H1 (cell line): ENCODE data around the gene NDRG2. TPM values are rescaled to one million over a fixed set of nuclear protein-coding genes. Genes with fewer than 3 reads are reported as not detected.

Source experiments
- CTCF ChIA-PET: fragments of 300-600 bp; sonication (Branson Sonifier 250); formaldehyde crosslinking; loops from one replicate; lab custom pipeline; 2021; ENCODE audit not compliant: partially characterized antibody; lab: Charles Lee
- POLR2A ChIA-PET: fragments of 300-600 bp; sonication (Branson Sonifier 250); formaldehyde crosslinking; loops from one replicate; lab custom pipeline; 2021; ENCODE audit warnings: inconsistent platforms; ENCODE audit not compliant: partially characterized antibody; lab: Charles Lee
- DNase-seq, 2 experiments: peaks; one replicate each; pipeline versions ENCODE4 v3.0.0 to v3.0.0-alpha.2; 2010 to 2022; ENCODE audit warnings: low spot score in 2 of 2, low read depth in 1 of 2, mixed read lengths in 1 of 2
- FAIRE-seq: peaks from 2 replicates; lab custom pipeline; 2011; peaks lifted over from hg19 to GRCh38; lab: Jason Lieb, UNC
- H2AFZ ChIP-seq: 2 replicates; pipeline ENCODE4 v1.8.1; 2012; ENCODE audit warnings: low read length, inconsistent platforms
- H2AK5ac ChIP-seq: 2 replicates; pipeline ENCODE4 v1.6.1; 2013; ENCODE audit warnings: low read depth, low read length
- H2BK120ac ChIP-seq: replicated peaks from 2 replicates; pipeline ENCODE3; 2013; ENCODE audit warnings: low read depth, low read length, inconsistent platforms
- H2BK12ac ChIP-seq: 2 replicates; pipeline ENCODE4 v1.6.1; 2013; ENCODE audit warnings: low read depth, low read length
- H2BK15ac ChIP-seq: 2 replicates; pipeline ENCODE4 v1.6.1; 2013; ENCODE audit warnings: low read length
- H2BK20ac ChIP-seq: 2 replicates; pipeline ENCODE4 v1.6.1; 2013; ENCODE audit warnings: low read length
- H2BK5ac ChIP-seq: 2 replicates; pipeline ENCODE4 v1.6.1; 2013; ENCODE audit warnings: low read depth, low read length
- H3K14ac ChIP-seq: 2 replicates; pipeline ENCODE4 v1.6.1; 2013; ENCODE audit warnings: inconsistent platforms; ENCODE audit not compliant: insufficient read length
- H3K18ac ChIP-seq: 2 replicates; pipeline ENCODE4 v1.6.1; 2013; ENCODE audit warnings: low read length; ENCODE audit errors: extremely low read depth
- H3K23ac ChIP-seq: 2 replicates; pipeline ENCODE4 v1.6.1; 2013; ENCODE audit warnings: inconsistent platforms; ENCODE audit not compliant: insufficient read length
- H3K23me2 ChIP-seq: 2 replicates; pipeline ENCODE4 v1.6.1; 2013; ENCODE audit warnings: low read depth, low read length
- H3K27ac ChIP-seq: 2 replicates; pipeline ENCODE4 v1.6.1; 2011; ENCODE audit warnings: low read depth, low read length, inconsistent platforms
- H3K27me3 ChIP-seq, 4 experiments: replicated peaks in 1 of 4; 1 replicate in 1 of 4; 2 replicates in 3 of 4; pipeline versions ENCODE4 v1.6.1 to v1.8.1; 2011 to 2013; ENCODE audit warnings: low read length in 3 of 4, mild to moderate bottlenecking in 3 of 4, inconsistent platforms in 2 of 4, mixed read lengths in 2 of 4, moderate library complexity in 1 of 4; ENCODE audit not compliant: control insufficient read depth in 3 of 4, insufficient read depth in 3 of 4; ENCODE audit errors: extremely low read depth in 1 of 4
- H3K36me3 ChIP-seq, 4 experiments: 2 replicates each; pipeline versions ENCODE4 v1.6.1 to v1.8.1; 2011 to 2013; ENCODE audit warnings: mild to moderate bottlenecking in 4 of 4, low read length in 3 of 4, moderate library complexity in 2 of 4, control low read depth in 1 of 4, inconsistent platforms in 1 of 4; ENCODE audit not compliant: insufficient read depth in 4 of 4, control insufficient read depth in 2 of 4
- H3K4ac ChIP-seq: replicated peaks from 2 replicates; pipeline ENCODE3; 2013; ENCODE audit warnings: low read length, low read depth, mixed read lengths, inconsistent platforms; ENCODE audit not compliant: insufficient read length
- H3K4me1 ChIP-seq, 4 experiments: replicated peaks in 1 of 4; 1 replicate in 1 of 4; 2 replicates in 3 of 4; pipeline versions ENCODE4 v1.6.1 to v1.8.1; 2011 to 2013; ENCODE audit warnings: low read length in 3 of 4, inconsistent platforms in 2 of 4, mixed read lengths in 1 of 4; ENCODE audit not compliant: insufficient read depth in 4 of 4, control insufficient read depth in 3 of 4
- H3K4me2 ChIP-seq, 2 experiments: 2 replicates each; pipeline versions ENCODE4 v1.6.1 to v1.8.1; 2011 to 2013; ENCODE audit warnings: low read depth in 2 of 2, low read length in 2 of 2, control low read depth in 1 of 2, inconsistent platforms in 1 of 2, mild to moderate bottlenecking in 1 of 2; ENCODE audit not compliant: insufficient read depth in 1 of 2
- H3K4me3 ChIP-seq, 4 experiments: fragments of 200-600, 300-600 bp in 1 of 4; sonication (generic), shearing (Covaris generic), sonication (Bioruptor Twin) in 1 of 4; 2 replicates each; pipeline versions ENCODE4 v1.5.1 to v1.8.1; 2011 to 2016; ENCODE audit warnings: low read length in 4 of 4, low read depth in 3 of 4, control low read depth in 2 of 4, inconsistent platforms in 2 of 4, mild to moderate bottlenecking in 2 of 4, mixed read lengths in 1 of 4, moderate library complexity in 1 of 4; ENCODE audit not compliant: insufficient read depth in 2 of 4; ENCODE audit errors: extremely low read depth in 1 of 4
- H3K56ac ChIP-seq: replicated peaks from 2 replicates; pipeline ENCODE3; 2013; ENCODE audit warnings: low read depth, mild to moderate bottlenecking, mixed read lengths, low read length, inconsistent platforms; ENCODE audit not compliant: insufficient read length
- H3K79me1 ChIP-seq: 2 replicates; pipeline ENCODE4 v1.6.1; 2013; ENCODE audit warnings: low read depth, low read length, control low read depth
- H3K79me2 ChIP-seq, 2 experiments: 2 replicates each; pipeline versions ENCODE4 v1.6.1 to v1.8.1; 2012 to 2013; ENCODE audit warnings: low read length in 2 of 2, mild to moderate bottlenecking in 2 of 2, inconsistent platforms in 1 of 2; ENCODE audit not compliant: insufficient read depth in 2 of 2, control insufficient read depth in 1 of 2
- H3K9ac ChIP-seq, 4 experiments: replicated peaks in 1 of 4; 1 replicate in 1 of 4; 2 replicates in 3 of 4; pipeline versions ENCODE4 v1.6.1 to v1.8.1; 2011 to 2013; ENCODE audit warnings: low read depth in 3 of 4, low read length in 3 of 4, control low read depth in 2 of 4, mild to moderate bottlenecking in 2 of 4, moderate library complexity in 2 of 4, inconsistent platforms in 1 of 4; ENCODE audit errors: extremely low read depth in 1 of 4
- H3K9me3 ChIP-seq, 2 experiments: 2 replicates each; pipeline versions ENCODE4 v1.6.1 to v1.8.1; 2012 to 2013; ENCODE audit warnings: mild to moderate bottlenecking in 2 of 2, moderate library complexity in 2 of 2, control low read depth in 1 of 2, inconsistent platforms in 1 of 2, low read depth in 1 of 2, low read length in 1 of 2, mixed read lengths in 1 of 2; ENCODE audit not compliant: insufficient read depth in 2 of 2
- H4K20me1 ChIP-seq, 2 experiments: replicated peaks in 1 of 2; 2 replicates each; pipeline versions ENCODE3 to v1.8.1; 2011 to 2013; ENCODE audit warnings: inconsistent platforms in 2 of 2, low read length in 2 of 2, mild to moderate bottlenecking in 1 of 2; ENCODE audit not compliant: insufficient read depth in 2 of 2, control insufficient read depth in 1 of 2
- H4K5ac ChIP-seq: 2 replicates; pipeline ENCODE4 v1.6.1; 2013; ENCODE audit warnings: low read length, low read depth, mixed read lengths, inconsistent platforms; ENCODE audit not compliant: insufficient read length
- H4K8ac ChIP-seq: 2 replicates; pipeline ENCODE4 v1.8.0; 2013; ENCODE audit warnings: mild to moderate bottlenecking, moderate library complexity, low read length, inconsistent platforms; ENCODE audit not compliant: insufficient read depth; ENCODE audit errors: extremely low read depth
- H4K91ac ChIP-seq: replicated peaks from 2 replicates; pipeline ENCODE3; 2013; ENCODE audit warnings: low read length, mixed read lengths, inconsistent platforms; ENCODE audit not compliant: insufficient read length
- RAD21 ChIP-seq, 2 experiments: IDR thresholded peaks in 1 of 2; conservative IDR thresholded peaks in 1 of 2; 2 replicates each; pipeline ENCODE4 v1.6.1; 2011; ENCODE audit warnings: low read depth in 2 of 2, low read length in 2 of 2, improper control_type of control experiment in 1 of 2, inconsistent platforms in 1 of 2, mild to moderate bottlenecking in 1 of 2, moderate library complexity in 1 of 2
- RFX5 ChIP-seq: IDR thresholded peaks from 2 replicates; pipeline ENCODE4 v1.6.1; 2011; ENCODE audit warnings: low read depth, low read length, improper control_type of control experiment, borderline replicate concordance
- RNF2 ChIP-seq: fragments of 200-900, 300-1000 bp; sonication (generic); IDR thresholded peaks from 2 replicates; pipeline ENCODE4 v1.7.1; 2016; ENCODE audit warnings: borderline replicate concordance, low read depth, mild to moderate bottlenecking, antibody characterized with exemption, low read length; ENCODE audit not compliant: poor library complexity, severe bottlenecking; ENCODE audit errors: missing control alignments
- WGBS, 2 experiments: shearing (Covaris generic) in 1 of 2; methylation state at CpG; one replicate each; pipeline versions ENCODE4 v1.1.6 to v1.1.7; 2013 to 2015; ENCODE audit warnings: low lambda C conversion rate in 2 of 2, mixed read lengths in 2 of 2, inconsistent platforms in 1 of 2, low coverage in 1 of 2, missing lambda C conversion rate in 1 of 2; ENCODE audit not compliant: insufficient replicate concordance in 2 of 2, insufficient coverage in 1 of 2, insufficient read length in 1 of 2; ENCODE audit errors: extremely low coverage in 1 of 2, missing lambda C conversion rate in 1 of 2; 5-methylcytosine and 5-hydroxymethylcytosine counted together
- polyA plus RNA-seq, 7 experiments: library from polyadenylated mRNA; depleted of rRNA in 3 of 7; stranded (reverse) in 5 of 7; unstranded in 2 of 7; fragments of >200 nt in 5 of 7; fragments of 200-250 nt in 2 of 7; gene quantifications; 1 replicate in 5 of 7; 2 replicates in 1 of 7; 4 replicates in 1 of 7; pipeline versions ENCODE4 v1.2.1 to v1.2.3, GENCODE V29; 2011 to 2013; ENCODE audit warnings: missing spikeins in 2 of 7, mixed read lengths in 2 of 7
- total RNA-seq: library from RNA; stranded (reverse); fragmentation: NEBNext Ultra II Directional; extraction: Animal tissue kit (Norgen Biotek cat#: 25700); gene quantifications from 2 replicates; pipeline ENCODE4 v1.2.1, GENCODE V29; 2021
- TF ChIP-seq, protein P1 (sequence below), 3 experiments: IDR thresholded peaks; 1 replicate in 2 of 3; 2 replicates in 1 of 3; pipeline versions ENCODE4 v1.5.1 to v1.6.1; 2011; ENCODE audit warnings: low read length in 3 of 3, mild to moderate bottlenecking in 3 of 3, inconsistent platforms in 2 of 3, low read depth in 1 of 3, moderate library complexity in 1 of 3; ENCODE audit not compliant: insufficient read depth in 1 of 3; ENCODE audit errors: control extremely low read depth in 1 of 3

Gene NDRG2
- total and polyA plus RNA-seq, 2 of the 8 experiments (the other 6 are each of a cell fraction or from before 2014, with no cell fraction given) = 29.9 to 48.6 TPM

DNA sequence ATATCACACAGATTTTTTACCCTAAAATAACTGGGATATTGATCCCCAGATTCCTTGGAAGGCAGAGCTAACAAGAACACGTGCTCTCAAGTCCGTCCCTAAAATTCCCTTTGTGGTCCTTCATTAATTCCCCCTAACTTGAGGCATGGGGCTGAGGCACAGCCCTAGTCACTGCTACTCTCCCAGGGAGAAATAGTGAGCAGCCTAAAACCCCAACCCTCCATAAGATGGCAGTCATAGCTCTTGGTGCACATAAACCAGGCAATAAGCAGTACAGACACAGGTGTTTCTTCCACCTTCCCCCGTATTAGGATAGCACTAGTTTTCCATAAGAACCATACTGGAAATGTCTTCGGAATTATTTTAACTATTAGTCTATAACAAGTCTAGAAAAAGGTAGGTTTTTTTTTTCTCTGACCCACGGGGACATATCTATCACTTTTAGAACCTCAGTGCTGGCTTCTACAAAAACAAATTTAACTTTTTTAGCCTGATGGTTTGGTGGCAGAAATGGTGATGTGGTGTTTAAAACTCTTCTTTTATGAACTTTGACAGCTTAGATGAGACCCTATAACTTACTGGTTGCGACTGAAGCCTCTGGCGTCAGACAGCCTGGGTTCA, 42.1 kb upstream of the NDRG2 start:
- Histone ChIP-seq H3K4me1 (peaks cover 0 to 8% (median 3%) of the 10 kb centered on the region in 4 experiments; a peak in 6 of 7 replicates), H2BK15ac (no peak overlapping the region), H4K8ac (no peak overlapping the region), H2BK20ac (no peak overlapping the region), H3K79me1 (no peaks in the 10 kb centered on the region), H3K4me3 (no peak overlapping the region), H3K4me2 (no peak overlapping the region), H3K23me2 (peaks cover 23% of the 10 kb centered on the region; the same call in 1 of the 2 replicates), H4K5ac (no peak overlapping the region), H3K27ac (no peak overlapping the region), H3K14ac (no peak overlapping the region), H2BK12ac (no peak overlapping the region), H3K36me3 (no peaks in the 10 kb centered on the region), H3K27me3 (peaks cover 0 to 4% (median 0%) of the 10 kb centered on the region in 4 experiments; a peak in 3 of 7 replicates), H3K56ac (no peak overlapping the region), H3K18ac (no peak overlapping the region), H3K23ac (no peak overlapping the region), H2BK5ac (no peak overlapping the region), H2AFZ (no peak overlapping the region), H3K9ac (no peak overlapping the region), H2AK5ac (no peak overlapping the region), H3K9me3 (no peaks in the 10 kb centered on the region), H3K4ac (no peak overlapping the region), H3K79me2 (peaks cover 0 to 2% of the 10 kb centered on the region in 2 experiments; a peak in 1 of 4 replicates), H4K91ac (no peak overlapping the region), H2BK120ac (no peak overlapping the region), H4K20me1 (no peaks in the 10 kb centered on the region)
- 73% methylated on average over 7 of the region's 7 CpGs; no CpG with 5 or more reads in 1 of the 2 experiments for WGBS, 2 experiments
- no peak for FAIRE-seq
- no peak for DNase-seq
- ChIA-PET CTCF (interaction anchor here (0.6 to 5.3 kb wide), 13 partner anchors 9 to 68 kb away, joined by 3 to 102 read pairs (median 4); partner anchors contain the start of genes RNASE7, RNASE8, SLC39A2 and TMEM253), POLR2A (interaction anchor here (0.5 to 1.2 kb wide), 3 partner anchors 12 to 86 kb away, joined by 3 to 5 read pairs (median 3); no protein-coding TSS in a partner anchor)
- TF ChIP-seq RNF2 (no peak), RAD21 (IDR thresholded peaks at IDR 0.05 in 1 of 2, conservative IDR thresholded peaks at IDR 0.05 in 1 of 2; ENCODE audit: low read depth in 2 of 2, low read length in 2 of 2) (peak; percentile 49 to 63), RFX5 (no peak)
- TF ChIP-seq, protein P1, sequence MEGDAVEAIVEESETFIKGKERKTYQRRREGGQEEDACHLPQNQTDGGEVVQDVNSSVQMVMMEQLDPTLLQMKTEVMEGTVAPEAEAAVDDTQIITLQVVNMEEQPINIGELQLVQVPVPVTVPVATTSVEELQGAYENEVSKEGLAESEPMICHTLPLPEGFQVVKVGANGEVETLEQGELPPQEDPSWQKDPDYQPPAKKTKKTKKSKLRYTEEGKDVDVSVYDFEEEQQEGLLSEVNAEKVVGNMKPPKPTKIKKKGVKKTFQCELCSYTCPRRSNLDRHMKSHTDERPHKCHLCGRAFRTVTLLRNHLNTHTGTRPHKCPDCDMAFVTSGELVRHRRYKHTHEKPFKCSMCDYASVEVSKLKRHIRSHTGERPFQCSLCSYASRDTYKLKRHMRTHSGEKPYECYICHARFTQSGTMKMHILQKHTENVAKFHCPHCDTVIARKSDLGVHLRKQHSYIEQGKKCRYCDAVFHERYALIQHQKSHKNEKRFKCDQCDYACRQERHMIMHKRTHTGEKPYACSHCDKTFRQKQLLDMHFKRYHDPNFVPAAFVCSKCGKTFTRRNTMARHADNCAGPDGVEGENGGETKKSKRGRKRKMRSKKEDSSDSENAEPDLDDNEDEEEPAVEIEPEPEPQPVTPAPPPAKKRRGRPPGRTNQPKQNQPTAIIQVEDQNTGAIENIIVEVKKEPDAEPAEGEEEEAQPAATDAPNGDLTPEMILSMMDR (IDR thresholded peaks at IDR 0.05; ENCODE audit: control extremely low read depth in 1 of 3, insufficient read depth in 1 of 3, low read depth in 1 of 3, low read length in 3 of 3) = peak in 2 of 3 experiments; percentile 51 to 55; a peak in 3 of 4 replicates
